Hepatocyte (in vitro differentiated cells): ENCODE measurements around the gene ABHD17B. TPM values are rescaled to one million over a fixed set of nuclear protein-coding genes. Genes with fewer than 3 reads are reported as not detected.

Experiments used
- DNase-seq: peaks from one replicate; pipeline ENCODE4 v3.0.0-alpha.2; 2016; ENCODE audit warnings: low spot score
- H2AFZ ChIP-seq: fragments of 200-600 bp; sonication (generic); 2 replicates; pipeline ENCODE4 v1.6.0; 2016; ENCODE audit warnings: antibody characterized with exemption, mild to moderate bottlenecking
- H3K27ac ChIP-seq: fragments of 200-600 bp; sonication (generic); 2 replicates; pipeline ENCODE4 v1.5.1; 2016; ENCODE audit warnings: mild to moderate bottlenecking
- H3K27me3 ChIP-seq: fragments of 200-600 bp; sonication (generic); 2 replicates; pipeline ENCODE4 v1.6.1; 2016
- H3K36me3 ChIP-seq: fragments of 200-600 bp; sonication (generic); replicated peaks from 2 replicates; pipeline ENCODE4 v1.5.1; 2016; ENCODE audit warnings: low read depth; ENCODE audit not compliant: insufficient read depth
- H3K4me1 ChIP-seq: fragments of 200-600 bp; sonication (generic); 2 replicates; pipeline ENCODE4 v1.5.1; 2016; ENCODE audit warnings: mild to moderate bottlenecking, moderate library complexity; ENCODE audit not compliant: insufficient read depth
- H3K4me2 ChIP-seq: fragments of 200-600 bp; sonication (generic); 2 replicates; pipeline ENCODE4 v1.6.0; 2016
- H3K4me3 ChIP-seq: fragments of 200-600 bp; sonication (generic); 2 replicates; pipeline ENCODE4 v1.5.1; 2016; ENCODE audit warnings: mild to moderate bottlenecking
- H3K79me2 ChIP-seq: fragments of 200-600 bp; sonication (generic); 2 replicates; pipeline ENCODE4 v1.6.0; 2017; ENCODE audit warnings: mild to moderate bottlenecking
- H3K9me2 ChIP-seq: fragments of 200-600 bp; sonication (generic); replicated peaks from 2 replicates; pipeline ENCODE4 v1.6.0; 2017; ENCODE audit warnings: mild to moderate bottlenecking; ENCODE audit not compliant: insufficient read depth
- H3K9me3 ChIP-seq: fragments of 200-600 bp; sonication (generic); 2 replicates; pipeline ENCODE4 v1.5.1; 2016; ENCODE audit warnings: low read depth, mild to moderate bottlenecking
- H4K20me1 ChIP-seq: fragments of 200-600 bp; sonication (generic); 2 replicates; pipeline ENCODE4 v1.6.0; 2016; ENCODE audit warnings: mild to moderate bottlenecking; ENCODE audit not compliant: insufficient read depth, poor library complexity, severe bottlenecking
- CTCF ChIP-seq: fragments of 200-600 bp; sonication (generic); IDR thresholded peaks from 2 replicates; pipeline ENCODE4 v1.5.1; 2016; ENCODE audit warnings: antibody characterized with exemption, mild to moderate bottlenecking; ENCODE audit not compliant: poor library complexity
- EZH2 ChIP-seq: fragments of 200-600 bp; sonication (generic); IDR thresholded peaks from 2 replicates; pipeline ENCODE4 v1.6.1; 2016; ENCODE audit warnings: antibody characterized with exemption, mild to moderate bottlenecking, borderline replicate concordance
- EZH2phosphoT487 ChIP-seq: fragments of 200-600 bp; sonication (generic); IDR thresholded peaks from one replicate; pipeline ENCODE4 v1.6.1; 2018; ENCODE audit warnings: antibody characterized with exemption, mild to moderate bottlenecking, low read depth, moderate library complexity; ENCODE audit not compliant: unreplicated experiment, severe bottlenecking
- WGBS: methylation state at CpG from one replicate; pipeline ENCODE4 v1.1.6; 2016; ENCODE audit warnings: low lambda C conversion rate; ENCODE audit errors: missing lambda C conversion rate; 5-methylcytosine and 5-hydroxymethylcytosine counted together
- polyA plus RNA-seq: library from polyadenylated mRNA; unstranded; fragments of >200 nt; fragmentation: Nextera tagmentation; extraction: Ambion mirVana; gene quantifications from 2 replicates; pipeline ENCODE4 v1.2.1, GENCODE V29; 2016
- total RNA-seq: library from RNA; depleted of rRNA; stranded (reverse); fragments of >200 nt; gene quantifications from 2 replicates; pipeline ENCODE4 v1.2.3, GENCODE V29; 2014

Gene ABHD17B
- total and polyA plus RNA-seq, 2 experiments from 2014 or later = 26.9 to 40.0 TPM

GRCh38 chr9:71928806-71929205 lies 17.8 kb upstream of the ABHD17B start:
- Histone ChIP-seq H4K20me1 (no peaks in the 10 kb centered on the region), H3K9me2 (no peaks in the 10 kb centered on the region), H3K4me2 (no peak overlapping the region), H3K9me3 (no peaks in the 10 kb centered on the region), H3K27me3 (no peaks in the 10 kb centered on the region), H3K79me2 (peaks cover 63% of the 10 kb centered on the region), H3K4me3 (no peak overlapping the region), H2AFZ (no peak overlapping the region), H3K36me3 (no peaks in the 10 kb centered on the region), H3K27ac (no peak overlapping the region), H3K4me1 (peaks cover 22% of the 10 kb centered on the region)
- no peak for DNase-seq
- WGBS = 76% methylated on average over 2 of the region's 2 CpGs
- no peak for TF ChIP-seq EZH2phosphoT487
- no peak for TF ChIP-seq CTCF
- no peak for TF ChIP-seq EZH2

- Histone ChIP-seq H3K27ac (no peak overlapping the region), H3K4me3 (no peak overlapping the region), H3K9me3 (no peaks in the 10 kb centered on the region), H2AFZ (no peak overlapping the region), H3K79me2 (peaks cover 65% of the 10 kb centered on the region), H3K27me3 (no peaks in the 10 kb centered on the region), H3K4me2 (no peak overlapping the region), H4K20me1 (no peaks in the 10 kb centered on the region), H3K9me2 (no peaks in the 10 kb centered on the region), H3K4me1 (peaks cover 22% of the 10 kb centered on the region), H3K36me3 (no peaks in the 10 kb centered on the region)
- no peak for DNase-seq
- 100% methylated on average over 1 of the region's 1 CpG for WGBS
- TF ChIP-seq CTCF = no peak
- TF ChIP-seq EZH2phosphoT487 = no peak
- no peak for TF ChIP-seq EZH2
These were observed 17.4 kb upstream of the ABHD17B start for GRCh38 chr9:71928376-71928775.

- H3K9me2 ChIP-seq = no peaks in the 10 kb centered on the region
- TF ChIP-seq CTCF (no peak), EZH2 (no peak), EZH2phosphoT487 (no peak)
- no peaks in the 10 kb centered on the region for H3K27me3 ChIP-seq
- no peak overlapping the region for H2AFZ ChIP-seq
- H3K36me3 ChIP-seq = no peaks in the 10 kb centered on the region
- no peak overlapping the region for H3K4me2 ChIP-seq
- DNase-seq = no peak
- no peaks in the 10 kb centered on the region for H4K20me1 ChIP-seq
- peaks cover 16% of the 10 kb centered on the region for H3K4me1 ChIP-seq
- no peak overlapping the region for H3K4me3 ChIP-seq
- H3K79me2 ChIP-seq = peaks cover 67% of the 10 kb centered on the region
- no peaks in the 10 kb centered on the region for H3K9me3 ChIP-seq
- no peak overlapping the region for H3K27ac ChIP-seq
These were observed 14.8 kb upstream of the ABHD17B start for GRCh38 chr9:71925834-71926233.

GRCh38 chr9:71924576-71924975 lies 13.6 kb upstream of the ABHD17B start:
- Histone ChIP-seq H4K20me1 (no peaks in the 10 kb centered on the region), H3K9me2 (no peaks in the 10 kb centered on the region), H3K4me1 (peaks cover 4% of the 10 kb centered on the region), H3K27ac (no peak overlapping the region), H2AFZ (no peak overlapping the region), H3K36me3 (no peaks in the 10 kb centered on the region), H3K9me3 (no peaks in the 10 kb centered on the region), H3K79me2 (peaks cover 76% of the 10 kb centered on the region), H3K4me2 (no peak overlapping the region), H3K27me3 (no peaks in the 10 kb centered on the region), H3K4me3 (no peak overlapping the region)
- no peak for DNase-seq
- no peak for TF ChIP-seq CTCF
- TF ChIP-seq EZH2 = no peak
- TF ChIP-seq EZH2phosphoT487 = no peak
